ENCODE data around the gene UBFD1. TPM values are rescaled to one million over a fixed set of nuclear protein-coding genes. Genes with fewer than 3 reads are reported as not detected.
"Not testable (repeated sequence)": the region's sequence is repeated elsewhere in the genome, so short reads cannot be mapped to it uniquely, and the experiment has no call there.

UBFD1 gene
- polyA plus RNA-seq, 4 donors: 66.7 to 80.8 (median 74.6) TPM

- DNase-seq (ENCODE audit: low read depth in 4 of 4, low spot score in 2 of 4): no peak
Observed at GRCh38 chr16:23523876-23524385, 33.6 kb upstream of the UBFD1 start.

- no peak for DNase-seq (ENCODE audit: low read depth in 4 of 4, low spot score in 2 of 4)
Observed at GRCh38 chr16:23524886-23525285, 32.6 kb upstream of the UBFD1 start.

GRCh38 chr16:23527961-23528643 is 29.4 kb upstream of the UBFD1 start:
- no peak for DNase-seq (ENCODE audit: low read depth in 4 of 4, low spot score in 2 of 4)

GRCh38 chr16:23528644-23529310 is 28.8 kb upstream of the UBFD1 start:
- DNase-seq (ENCODE audit: low read depth in 4 of 4, low spot score in 2 of 4): no peak

GRCh38 chr16:23530062-23530461 is 27.5 kb upstream of the UBFD1 start:
- no peak for DNase-seq (ENCODE audit: low read depth in 4 of 4, low spot score in 2 of 4)

GRCh38 chr16:23532448-23532847 is 25.1 kb upstream of the UBFD1 start:
- DNase-seq (ENCODE audit: low read depth in 4 of 4, low spot score in 2 of 4): no peak

GRCh38 chr16:23534868-23535860 is 22.4 kb upstream of the UBFD1 start:
- no peak for DNase-seq (ENCODE audit: low read depth in 4 of 4, low spot score in 2 of 4)

GRCh38 chr16:23535901-23536300 is 21.6 kb upstream of the UBFD1 start:
- DNase-seq (ENCODE audit: low read depth in 4 of 4, low spot score in 2 of 4): no peak

GRCh38 chr16:23537390-23537789 is 20.1 kb upstream of the UBFD1 start:
- no peak for DNase-seq (ENCODE audit: low read depth in 4 of 4, low spot score in 2 of 4)

- DNase-seq (ENCODE audit: low read depth in 4 of 4, low spot score in 2 of 4): no peak
Observed at GRCh38 chr16:23538919-23539278, 18.6 kb upstream of the UBFD1 start.

- no peak for DNase-seq (ENCODE audit: low read depth in 4 of 4, low spot score in 2 of 4)
Observed at GRCh38 chr16:23539984-23540816, 17.3 kb upstream of the UBFD1 start.

GRCh38 chr16:23540817-23541178 is 16.7 kb upstream of the UBFD1 start:
- not testable (repeated sequence) for DNase-seq (ENCODE audit: low read depth in 4 of 4, low spot score in 2 of 4)

GRCh38 chr16:23544436-23544835 is 13.1 kb upstream of the UBFD1 start:
- DNase-seq (ENCODE audit: low read depth in 4 of 4, low spot score in 2 of 4): no peak

- DNase-seq (ENCODE audit: low read depth in 4 of 4, low spot score in 2 of 4): no peak
Observed at GRCh38 chr16:23549938-23550337, 7.6 kb upstream of the UBFD1 start.

GRCh38 chr16:23552161-23552560 is 5.4 kb upstream of the UBFD1 start:
- no peak for DNase-seq (ENCODE audit: low read depth in 4 of 4, low spot score in 2 of 4)

- no peak for DNase-seq (ENCODE audit: low read depth in 4 of 4, low spot score in 2 of 4)
Observed at GRCh38 chr16:23554536-23554935, 3.0 kb upstream of the UBFD1 start.

GRCh38 chr16:23557779-23558702 is 514 bp downstream of the UBFD1 start:
- peak in 1 of 4 donors; percentile 0 for DNase-seq (ENCODE audit: low read depth in 4 of 4, low spot score in 2 of 4)

GRCh38 chr16:23561586-23561985 is 4.1 kb downstream of the UBFD1 start:
- no peak for DNase-seq (ENCODE audit: low read depth in 4 of 4, low spot score in 2 of 4)

GRCh38 chr16:23562505-23562904 is 5.0 kb downstream of the UBFD1 start:
- DNase-seq (ENCODE audit: low read depth in 4 of 4, low spot score in 2 of 4): no peak

Measured in left renal cortex interstitium (tissue), 4 donors.